GM21619 (cell line): ENCODE data around the gene SPAG17.
A peak's percentile ranks its signal among the peaks of the same experiment; 100 is the strongest.

Source experiments
- ATAC-seq: cut with Tn5 transposase; IDR thresholded peaks from one replicate; pipeline ENCODE4 v1.9.1; 2021; ENCODE audit not compliant: unreplicated experiment

The SPAG17 gene

GRCh38 chr1:118081387-118081786 is 103.6 kb downstream of the SPAG17 start:
- ATAC-seq = peak; percentile 70

DNA sequence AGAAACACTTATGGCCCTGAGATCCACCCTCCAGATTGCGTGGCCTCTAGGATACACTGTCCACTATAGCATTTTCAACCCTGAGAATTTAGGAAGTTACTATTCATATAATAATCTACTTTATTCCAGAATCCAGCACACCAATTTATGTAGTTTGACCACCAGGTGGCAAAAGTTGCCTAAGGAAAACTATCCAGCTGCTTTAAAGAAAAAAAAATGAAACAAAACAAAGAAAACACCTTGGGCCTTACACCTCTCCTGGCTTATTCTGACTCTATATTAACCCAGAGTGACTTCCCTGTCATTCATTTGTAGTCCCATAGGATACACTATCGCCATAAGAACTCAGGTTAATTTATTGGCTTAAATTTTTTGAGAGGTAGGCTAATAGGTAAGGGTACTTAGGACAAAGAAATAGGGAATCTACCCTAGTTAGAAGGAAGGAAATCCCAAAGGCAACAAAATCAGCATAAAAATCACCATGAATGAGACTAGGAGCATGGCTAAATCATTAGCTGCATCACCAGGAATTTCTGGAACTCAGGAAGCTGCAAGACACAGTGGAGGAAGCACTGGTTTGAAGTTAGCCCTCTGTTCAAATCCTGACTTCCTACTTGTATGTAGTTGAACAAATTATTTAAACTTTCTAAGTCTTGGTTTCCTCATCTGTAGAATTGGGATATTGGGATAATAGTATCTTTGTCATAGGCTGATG is 107.5 kb downstream of the SPAG17 start:
- ATAC-seq = no peak

DNA sequence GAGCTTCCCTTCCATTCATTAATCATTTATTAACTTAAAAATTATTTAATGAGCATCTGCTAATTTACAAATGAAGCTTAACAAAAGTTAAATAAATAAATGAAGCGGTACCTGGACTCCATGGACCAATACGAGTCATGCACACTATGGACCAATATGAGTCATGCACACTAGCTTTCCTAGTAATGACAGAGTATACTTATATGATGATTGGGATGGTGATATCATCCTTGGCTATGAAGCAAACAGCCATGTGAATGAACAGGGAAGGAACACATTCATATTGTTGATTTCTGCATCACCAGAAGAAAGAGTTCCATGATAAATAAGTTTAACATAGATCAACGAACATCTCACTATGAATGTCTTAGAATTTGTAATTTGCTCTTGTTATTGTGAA is 109.9 kb downstream of the SPAG17 start:
- no peak for ATAC-seq

- no peak for ATAC-seq
These were observed 111.2 kb downstream of the SPAG17 start for GRCh38 chr1:118073648-118074435.

GRCh38 chr1:118049981-118050380 is 135.0 kb downstream of the SPAG17 start:
- ATAC-seq = no peak

DNA sequence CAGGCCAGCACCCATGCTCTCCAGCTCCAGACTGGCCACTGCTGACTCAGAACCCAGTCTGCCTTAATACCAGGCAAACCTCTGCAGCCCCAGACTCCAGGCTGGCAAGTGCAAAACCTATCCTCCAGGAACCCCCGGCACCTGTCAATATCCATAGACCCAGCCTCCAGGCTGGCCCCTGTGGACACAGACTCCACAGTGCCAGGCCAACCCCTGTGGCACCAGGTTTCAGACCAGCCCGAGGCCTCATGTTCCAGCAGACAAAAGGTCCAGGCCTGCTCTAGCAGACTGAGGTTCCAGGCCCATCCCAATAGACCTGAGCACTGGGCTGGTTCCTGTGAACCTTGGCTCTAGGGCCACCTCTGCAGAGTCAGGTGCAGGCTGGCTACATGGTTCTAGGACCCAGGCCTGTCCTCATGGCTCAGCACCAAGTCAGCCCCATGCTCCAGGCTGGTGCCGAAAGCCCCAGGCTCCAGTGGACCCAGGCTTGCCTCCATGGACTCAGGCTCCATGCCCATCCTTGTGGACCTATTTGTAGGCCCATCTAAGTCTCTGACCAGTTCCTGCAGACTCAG is 137.3 kb downstream of the SPAG17 start:
- ATAC-seq = no peak

GRCh38 chr1:118047006-118047649 is 137.9 kb downstream of the SPAG17 start:
- ATAC-seq = no peak

- ATAC-seq = no peak
These were observed 141.4 kb downstream of the SPAG17 start for GRCh38 chr1:118043624-118044023.

DNA sequence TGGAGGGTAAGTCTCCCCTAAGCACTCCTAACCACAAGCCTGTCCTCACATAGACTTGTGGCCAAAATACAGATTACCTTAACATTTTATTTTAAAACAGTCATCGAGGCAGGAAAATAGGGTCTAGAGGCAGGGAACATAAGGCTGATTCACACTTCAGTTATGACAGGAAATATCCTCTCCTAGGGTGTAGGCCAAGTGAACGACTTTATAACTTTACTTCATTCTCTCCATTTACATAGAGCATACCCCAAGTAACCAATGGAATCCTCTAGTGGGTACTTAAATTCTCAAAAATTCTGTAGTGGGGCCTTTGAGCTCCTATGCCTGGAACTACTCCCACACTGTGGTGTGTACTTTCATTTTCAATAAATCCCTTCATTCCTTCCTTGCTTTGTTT is 142.5 kb downstream of the SPAG17 start:
- ATAC-seq = no peak

DNA sequence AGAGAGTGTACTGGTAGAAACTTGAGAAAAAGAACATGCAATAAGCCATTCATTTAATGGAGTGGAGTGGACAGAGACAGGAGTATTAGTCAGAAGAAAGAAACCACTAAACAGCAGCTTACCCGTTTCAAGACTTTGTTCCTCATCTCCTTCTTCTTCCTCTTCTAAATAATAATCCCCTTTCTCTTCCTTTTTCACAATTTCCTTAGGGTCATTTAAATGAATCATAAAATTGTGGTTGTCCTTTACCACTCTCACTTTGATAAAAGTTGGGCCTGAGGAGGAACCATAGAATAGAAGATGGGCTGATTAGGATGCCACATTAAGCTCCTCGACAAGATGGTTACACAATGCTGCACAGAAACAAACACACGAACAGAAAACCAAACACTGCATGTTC is 145.9 kb downstream of the SPAG17 start:
- ATAC-seq = no peak

DNA sequence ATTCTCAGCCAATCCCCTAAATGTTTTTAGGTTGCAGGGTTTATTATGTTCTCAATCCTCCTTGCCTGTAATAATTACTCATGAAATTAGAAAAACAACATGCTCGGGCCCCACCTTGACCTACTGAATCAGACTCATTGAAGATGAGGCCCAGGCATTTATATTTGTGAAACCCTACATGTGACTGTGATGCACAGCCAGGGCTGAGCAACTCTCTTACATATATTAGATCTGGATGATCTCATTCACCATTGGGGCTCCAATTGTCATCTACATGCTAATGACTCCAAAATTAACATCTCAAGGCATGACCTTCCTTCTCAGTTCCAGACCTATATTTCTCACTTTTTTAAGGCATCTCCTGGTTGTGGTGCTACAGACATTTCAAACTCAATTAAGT is 152.1 kb downstream of the SPAG17 start:
- no peak for ATAC-seq

- no peak for ATAC-seq
These were observed 156.8 kb downstream of the SPAG17 start for GRCh38 chr1:118028267-118028666.

GRCh38 chr1:118023199-118023598 is 161.8 kb downstream of the SPAG17 start:
- ATAC-seq = no peak

- no peak for ATAC-seq
These were observed 163.4 kb downstream of the SPAG17 start for GRCh38 chr1:118021668-118022067.

DNA sequence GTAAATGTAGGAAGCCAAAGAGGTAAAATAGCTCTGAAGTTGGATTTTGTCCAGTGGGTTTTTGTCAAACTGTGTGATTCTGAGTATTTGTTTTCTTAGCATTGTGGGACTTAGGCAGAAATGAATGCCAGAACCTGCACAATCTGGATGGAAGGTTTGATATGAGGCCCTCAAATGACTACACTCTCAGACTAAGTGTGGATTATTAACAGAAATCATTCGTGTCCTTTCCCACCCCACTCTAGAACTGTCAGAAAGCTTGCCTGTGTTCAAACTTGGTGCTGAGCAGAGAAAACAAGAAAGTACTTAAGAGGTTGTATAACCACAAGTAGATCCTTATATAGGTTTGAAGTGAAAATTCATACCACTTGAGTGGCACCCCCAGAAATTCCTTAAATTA is 167.0 kb downstream of the SPAG17 start:
- no peak for ATAC-seq

DNA sequence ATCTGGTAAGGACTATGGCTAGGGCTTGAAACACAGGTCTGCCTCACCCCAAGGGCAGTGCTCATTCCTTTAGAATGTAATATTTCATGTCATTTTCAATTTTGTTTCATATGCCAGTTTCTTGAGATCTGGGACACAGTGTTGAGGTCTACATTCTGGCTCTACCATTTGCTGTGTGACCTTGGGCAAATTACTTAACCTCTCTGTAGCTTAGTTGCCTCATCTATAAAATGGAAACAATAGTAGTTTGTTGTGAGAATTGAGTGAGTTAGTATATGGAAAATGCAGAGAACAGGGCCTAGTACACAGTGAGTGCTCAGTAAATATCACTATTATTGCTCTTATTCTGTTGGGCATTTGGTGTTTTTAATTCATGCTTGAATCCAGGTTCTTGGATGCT is 171.1 kb downstream of the SPAG17 start:
- no peak for ATAC-seq

GRCh38 chr1:118013336-118013735 is 171.7 kb downstream of the SPAG17 start:
- ATAC-seq = no peak

DNA sequence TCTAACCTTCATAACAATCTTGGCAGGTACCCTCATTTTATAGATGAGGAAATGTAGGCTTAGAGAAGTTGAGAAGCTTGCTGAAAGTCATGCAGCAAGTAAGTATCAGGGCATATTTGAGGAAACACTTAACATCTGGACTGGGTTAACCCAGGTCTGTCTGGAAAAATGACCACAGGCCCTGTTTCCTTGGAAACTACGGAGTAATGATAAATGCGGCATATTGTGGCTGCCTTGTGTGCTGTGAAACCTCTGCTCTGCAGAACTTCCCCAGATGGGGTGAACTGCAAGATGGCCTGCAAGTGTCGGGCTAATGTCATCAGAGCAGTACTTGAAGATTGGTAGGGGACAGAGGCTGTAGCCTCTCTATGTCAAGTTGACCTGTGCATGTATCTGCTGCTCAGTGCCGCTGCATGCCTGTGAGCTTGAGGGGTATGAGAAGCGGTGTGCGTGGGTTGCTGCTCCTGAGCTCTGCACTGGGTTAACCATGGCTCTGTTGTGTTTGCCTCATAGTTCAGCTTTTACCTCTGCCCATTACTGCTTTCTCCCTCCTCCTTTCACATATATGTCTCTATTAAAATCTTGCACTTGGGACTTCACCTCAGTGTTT is 172.4 kb downstream of the SPAG17 start:
- no peak for ATAC-seq

DNA sequence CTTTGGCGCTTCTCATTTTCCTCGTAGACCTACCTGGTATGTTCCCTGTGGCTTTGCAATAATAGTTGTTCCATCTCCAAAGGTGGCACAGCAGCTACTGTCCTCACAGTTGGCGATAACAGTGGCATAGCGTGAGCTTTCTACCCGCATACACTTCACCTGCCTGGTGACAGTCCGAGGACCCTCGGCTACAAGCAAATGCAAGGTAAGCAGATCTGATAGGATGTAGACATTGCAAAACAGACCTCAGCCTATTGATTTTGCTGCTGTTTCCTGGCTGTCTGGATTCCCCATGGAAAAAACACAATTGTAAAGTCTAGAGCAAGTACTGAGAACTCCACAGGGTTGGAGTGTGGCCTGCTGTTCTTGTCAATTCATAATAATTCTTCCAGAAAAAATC is 177.0 kb downstream of the SPAG17 start:
- ATAC-seq = no peak

- no peak for ATAC-seq
These were observed 177.6 kb downstream of the SPAG17 start for GRCh38 chr1:118007391-118007790.

- ATAC-seq = no peak
These were observed 180.7 kb downstream of the SPAG17 start for GRCh38 chr1:118004312-118004711.
